Measurements from ENCODE around the gene SSBP4. TPM values are rescaled to one million over a fixed set of nuclear protein-coding genes. Genes with fewer than 3 reads are reported as not detected.

Gene SSBP4
- total RNA-seq, 1 experiment from 2014 or later: 97.5 TPM

GRCh38 chr19:18438331-18439024 is 19.3 kb downstream of the SSBP4 start:
- H2AFZ ChIP-seq (ENCODE audit: low read length): no peak overlapping the region
- H4K20me1 ChIP-seq (ENCODE audit: low read length): no peaks in the 10 kb centered on the region
- TF ChIP-seq, protein P1, sequence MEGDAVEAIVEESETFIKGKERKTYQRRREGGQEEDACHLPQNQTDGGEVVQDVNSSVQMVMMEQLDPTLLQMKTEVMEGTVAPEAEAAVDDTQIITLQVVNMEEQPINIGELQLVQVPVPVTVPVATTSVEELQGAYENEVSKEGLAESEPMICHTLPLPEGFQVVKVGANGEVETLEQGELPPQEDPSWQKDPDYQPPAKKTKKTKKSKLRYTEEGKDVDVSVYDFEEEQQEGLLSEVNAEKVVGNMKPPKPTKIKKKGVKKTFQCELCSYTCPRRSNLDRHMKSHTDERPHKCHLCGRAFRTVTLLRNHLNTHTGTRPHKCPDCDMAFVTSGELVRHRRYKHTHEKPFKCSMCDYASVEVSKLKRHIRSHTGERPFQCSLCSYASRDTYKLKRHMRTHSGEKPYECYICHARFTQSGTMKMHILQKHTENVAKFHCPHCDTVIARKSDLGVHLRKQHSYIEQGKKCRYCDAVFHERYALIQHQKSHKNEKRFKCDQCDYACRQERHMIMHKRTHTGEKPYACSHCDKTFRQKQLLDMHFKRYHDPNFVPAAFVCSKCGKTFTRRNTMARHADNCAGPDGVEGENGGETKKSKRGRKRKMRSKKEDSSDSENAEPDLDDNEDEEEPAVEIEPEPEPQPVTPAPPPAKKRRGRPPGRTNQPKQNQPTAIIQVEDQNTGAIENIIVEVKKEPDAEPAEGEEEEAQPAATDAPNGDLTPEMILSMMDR (conservative IDR thresholded peaks at IDR 0.05; ENCODE audit: low read depth, low read length): no peak
- TF ChIP-seq EZH2 (IDR thresholded peaks at IDR 0.05; ENCODE audit: low read length, unreplicated experiment) (no peak), EZH2phosphoT487 (IDR thresholded peaks at IDR 0.05; ENCODE audit: borderline replicate concordance, low read length) (no peak)
- H3F3A ChIP-seq (ENCODE audit: low read length, unreplicated experiment): no peaks in the 10 kb centered on the region
- no peaks in the 10 kb centered on the region for H3K27me3 ChIP-seq (ENCODE audit: low read length)
- ChIA-PET POLR2A (ENCODE audit: unreplicated experiment) (no interaction called here), CTCF (no interaction called here)
- no TSS peak for BruUV-seq (replicated peaks)
- no peaks in the 10 kb centered on the region for H3K9me3 ChIP-seq (ENCODE audit: low read length)
- ATAC-seq (no peak), DNase-seq (no peak)
- no peak overlapping the region for H3K27ac ChIP-seq (ENCODE audit: low read length)
- no peaks in the 10 kb centered on the region for H3K4me1 ChIP-seq (ENCODE audit: insufficient read depth, low read length)
- H3K4me3 ChIP-seq (ENCODE audit: low read length): peak overlapping the region; percentile 64; the same call in 1 of the 2 replicates
- no peak overlapping the region for H3K9ac ChIP-seq (ENCODE audit: low read length)
- 0 out of 2 replicates have a peak overlapping the region, but pooled peaks have one; percentile 89 for H3K4me2 ChIP-seq (ENCODE audit: low read length)
- H3K79me2 ChIP-seq (ENCODE audit: low read length): no peaks in the 10 kb centered on the region
- H3K36me3 ChIP-seq (ENCODE audit: low read depth, low read length): peaks cover 3% of the 10 kb centered on the region; the same call in 1 of the 2 replicates
- no peaks in the 10 kb centered on the region for H3K9me2 ChIP-seq (replicated peaks; ENCODE audit: low read length)
- intact Hi-C loops (cut with micrococcal nuclease): no loop called here

DNA sequence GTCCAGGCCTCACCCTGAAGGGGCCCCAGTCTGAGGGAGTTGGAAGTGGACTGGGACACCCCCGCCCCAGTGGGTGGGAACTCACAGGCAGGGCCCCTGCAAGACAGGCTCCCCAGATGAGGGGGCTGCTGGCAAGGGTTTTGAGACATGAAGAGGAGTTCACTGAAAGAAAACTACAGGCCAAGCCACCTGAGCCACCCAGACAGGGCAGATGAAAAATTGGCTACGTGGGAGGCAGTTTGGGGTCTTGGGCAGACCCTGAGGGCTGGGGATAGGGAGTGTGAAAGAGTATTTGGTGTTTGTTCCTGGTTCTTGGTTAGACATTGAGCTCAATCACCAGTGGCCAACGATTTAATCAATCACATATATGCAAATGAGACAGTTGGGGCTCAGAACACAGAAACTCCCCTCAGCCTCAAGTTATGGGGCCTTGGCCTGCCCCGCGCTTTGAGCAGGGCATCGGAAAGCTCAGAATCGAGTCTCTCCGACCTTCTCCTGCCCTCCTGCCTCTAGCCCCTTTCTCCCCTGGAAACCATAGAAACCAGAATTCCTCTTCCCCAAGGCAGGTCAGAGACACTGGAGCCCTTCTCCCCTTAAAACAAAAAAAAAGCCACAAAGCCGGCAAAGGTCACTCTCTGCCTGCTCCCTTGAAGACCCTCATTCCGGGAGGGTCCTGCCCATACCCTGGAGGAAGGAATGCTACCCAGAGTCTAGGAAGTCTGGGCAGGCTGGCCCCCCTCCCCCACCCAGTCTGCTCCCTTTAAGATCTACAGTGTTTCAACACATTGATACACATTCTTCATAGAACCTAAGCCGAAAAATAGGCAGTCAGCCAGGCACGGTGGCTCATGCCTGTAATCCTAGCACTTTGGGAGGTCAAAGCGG is 20.1 kb downstream of the SSBP4 start:
- ATAC-seq: no peak
- ChIA-PET POLR2A (ENCODE audit: unreplicated experiment) (no interaction called here), CTCF (no interaction called here)
- Histone ChIP-seq H3K9me2 (replicated peaks; ENCODE audit: low read length) (no peaks in the 10 kb centered on the region), H3K27ac (ENCODE audit: low read length) (no peak overlapping the region), H3K9ac (ENCODE audit: low read length) (no peak overlapping the region), H3K4me3 (ENCODE audit: low read length) (no peak overlapping the region), H3K9me3 (ENCODE audit: low read length) (no peaks in the 10 kb centered on the region), H3K36me3 (ENCODE audit: low read depth, low read length) (peaks cover 3% of the 10 kb centered on the region; the same call in 1 of the 2 replicates), H2AFZ (ENCODE audit: low read length) (no peak overlapping the region), H4K20me1 (ENCODE audit: low read length) (no peaks in the 10 kb centered on the region), H3K79me2 (ENCODE audit: low read length) (no peaks in the 10 kb centered on the region), H3K27me3 (ENCODE audit: low read length) (no peaks in the 10 kb centered on the region), H3K4me2 (ENCODE audit: low read length) (no peak overlapping the region), H3F3A (ENCODE audit: low read length, unreplicated experiment) (no peaks in the 10 kb centered on the region), H3K4me1 (ENCODE audit: insufficient read depth, low read length) (no peaks in the 10 kb centered on the region)
- intact Hi-C loops (cut with micrococcal nuclease): no loop called here
- DNase-seq: peak; percentile 50
- no TSS peak for BruUV-seq (replicated peaks)
- TF ChIP-seq EZH2 (IDR thresholded peaks at IDR 0.05; ENCODE audit: low read length, unreplicated experiment) (no peak), EZH2phosphoT487 (IDR thresholded peaks at IDR 0.05; ENCODE audit: borderline replicate concordance, low read length) (no peak)
- TF ChIP-seq, protein P1 (conservative IDR thresholded peaks at IDR 0.05; ENCODE audit: low read depth, low read length): no peak

All from PC-3 (cell line).